Activated CD4-positive, alpha-beta T cell treated with anti-CD3 and anti-CD28 coated beads, Interleukin-2, Interleukin-6, amounts not matched to agents 100 ng/mL and 50 ng/mL, durations not matched to agents 16 hours and 8 hours (primary cell): ENCODE results near the gene CLRN1.

ENCODE experiments used
- DNase-seq: peaks from one replicate; pipeline ENCODE4 v3.0.0-alpha.2; 2020

CLRN1 gene

DNA sequence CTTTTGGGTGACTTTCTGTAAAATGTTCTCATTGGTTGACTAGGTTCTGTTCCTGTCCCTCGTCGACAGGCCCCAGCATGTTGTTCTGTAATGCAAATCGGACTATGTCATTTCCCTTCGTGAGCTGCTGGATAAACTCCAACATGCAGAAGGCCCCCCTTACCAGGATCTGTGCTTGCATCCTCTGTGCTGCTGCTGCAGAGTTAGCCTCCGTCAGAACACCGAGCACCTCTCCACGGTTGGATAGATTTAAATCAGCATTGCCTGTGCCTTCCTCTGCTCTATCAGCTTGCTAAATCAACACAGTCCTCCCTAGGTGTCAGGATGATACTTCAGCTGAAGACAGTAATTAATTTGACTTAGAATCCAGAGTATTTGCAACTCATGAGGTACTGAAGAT, 54.6 kb downstream of the CLRN1 start:
- no peak for DNase-seq

DNA sequence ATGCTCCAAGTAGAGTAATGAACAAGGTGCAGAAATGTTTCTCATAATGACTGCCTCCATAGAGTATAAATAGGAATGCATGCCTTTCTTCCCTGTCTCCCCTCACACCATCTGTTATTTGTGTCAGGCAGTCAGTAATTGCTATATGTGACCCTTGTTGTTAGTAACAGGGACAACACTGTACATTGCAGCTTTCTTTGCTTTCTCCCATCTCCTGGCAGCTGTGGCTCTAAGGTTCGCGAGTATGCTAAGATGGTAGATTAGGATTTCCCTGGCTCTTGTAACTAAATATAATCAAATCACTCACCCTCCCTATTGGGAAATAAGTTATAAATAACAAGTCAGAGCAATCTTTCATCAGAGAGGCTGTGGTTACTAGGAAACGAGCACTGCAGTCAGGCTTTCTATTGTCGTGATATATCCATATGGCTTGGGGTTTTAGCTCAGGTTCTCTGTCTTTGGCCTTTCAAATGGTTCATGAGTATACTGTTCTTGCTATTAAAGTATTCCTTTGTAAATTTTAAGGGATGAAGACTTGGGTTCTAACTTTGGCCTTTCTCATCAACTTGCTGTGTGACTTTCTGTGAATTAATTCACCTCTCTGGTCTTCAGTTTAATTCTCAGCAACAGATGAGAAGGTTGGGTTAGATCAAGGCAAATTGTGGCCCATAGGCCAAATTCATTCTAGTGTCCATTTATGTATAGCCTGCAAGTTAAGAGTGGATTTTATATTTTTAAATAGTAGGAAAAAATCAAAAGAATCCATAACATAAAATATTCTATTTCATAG, 59.2 kb downstream of the CLRN1 start:
- no peak for DNase-seq

DNA sequence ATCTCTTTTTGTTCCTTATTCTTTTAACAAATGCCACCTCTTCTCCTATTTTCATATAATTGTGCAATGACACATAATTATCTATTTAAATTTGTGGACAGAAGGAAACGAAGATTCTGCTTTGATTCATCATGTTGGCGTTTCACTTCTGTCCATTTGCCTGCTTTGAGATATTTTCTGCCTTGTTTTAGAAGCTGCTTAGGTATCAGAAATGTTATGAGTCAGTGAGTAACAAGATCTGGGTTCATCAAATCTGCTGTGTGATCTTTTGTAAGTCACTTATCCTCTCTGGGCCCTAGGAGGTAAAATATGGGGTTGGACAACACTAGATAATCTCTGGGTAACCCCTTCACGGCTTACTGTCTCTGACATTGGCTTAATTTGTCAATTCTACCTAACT, 60.0 kb downstream of the CLRN1 start:
- peak; percentile 23 for DNase-seq

DNA sequence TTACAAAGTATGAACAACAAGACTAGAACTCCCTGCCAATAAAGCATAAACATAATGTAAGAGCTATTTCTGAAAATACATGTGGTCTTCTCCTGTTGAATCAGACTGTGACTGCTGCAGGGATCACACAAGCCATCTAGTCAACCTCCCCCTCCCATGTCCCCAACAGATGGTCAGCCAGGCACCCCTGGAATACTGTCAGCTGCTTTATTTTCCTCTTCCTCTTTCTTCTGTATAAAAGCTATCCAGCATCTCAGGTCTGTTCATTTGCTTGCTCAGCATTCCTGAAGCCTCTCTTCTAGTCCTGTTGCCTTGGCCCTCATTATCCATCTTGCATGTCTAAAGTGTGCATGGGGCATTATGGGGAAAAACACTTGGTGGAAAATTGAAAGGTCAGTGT, 60.8 kb downstream of the CLRN1 start:
- no peak for DNase-seq

DNA sequence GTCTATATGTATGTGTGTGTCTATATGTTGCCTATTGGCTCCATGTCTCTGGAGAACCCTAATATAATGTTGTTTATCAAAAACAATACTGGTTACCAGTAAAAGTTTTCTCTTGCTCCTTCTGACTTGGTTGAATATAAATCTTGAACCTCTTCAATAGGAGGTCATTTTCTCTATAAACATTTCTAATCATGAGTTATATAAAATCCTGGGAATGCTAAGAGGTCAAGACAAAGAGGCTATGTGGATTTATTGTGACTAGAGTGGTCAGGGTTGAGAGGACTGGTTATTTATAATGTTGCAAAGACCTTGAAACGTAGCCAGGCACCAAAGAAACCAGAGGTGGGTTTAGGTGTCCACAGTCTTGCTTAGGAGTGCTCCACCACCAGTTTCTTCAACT, 66.1 kb downstream of the CLRN1 start:
- DNase-seq = no peak

DNA sequence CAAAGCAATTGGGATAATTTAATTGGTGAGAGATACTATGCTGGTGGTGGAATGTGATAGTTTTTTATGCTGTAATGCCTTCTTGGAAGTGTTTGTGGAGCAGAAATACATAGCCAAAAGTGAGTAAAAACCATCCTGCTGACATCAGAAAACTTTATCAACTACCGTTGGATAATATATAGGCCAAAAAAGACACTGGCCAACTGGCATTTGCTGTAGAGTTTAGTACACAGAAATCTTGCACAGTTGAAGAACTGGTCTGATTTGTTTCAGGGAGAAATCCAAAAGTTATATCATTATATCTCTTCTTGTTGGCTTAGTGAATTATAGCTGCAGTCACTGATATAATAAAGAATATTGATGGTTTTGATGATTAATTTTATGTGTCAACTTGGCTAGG, 66.8 kb downstream of the CLRN1 start:
- DNase-seq = no peak

DNA sequence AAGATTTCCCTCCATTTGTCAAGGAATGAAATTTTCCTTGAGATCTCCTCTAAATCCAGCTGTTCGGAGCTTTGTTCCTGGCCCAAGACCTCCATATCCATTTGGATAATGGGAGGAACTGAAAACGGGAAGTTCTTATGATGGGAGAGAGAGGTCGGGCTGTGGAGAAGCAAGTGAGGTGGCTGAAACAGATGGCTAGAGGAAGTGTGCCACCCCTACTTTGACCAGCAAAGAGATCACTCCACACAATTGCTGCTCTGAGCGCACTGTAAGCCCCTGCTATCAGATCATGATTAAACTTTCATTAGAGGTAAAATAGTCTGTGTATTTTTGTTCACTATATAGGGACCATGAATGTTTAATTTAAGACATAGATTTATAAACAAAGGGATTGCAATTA, 67.2 kb downstream of the CLRN1 start, which contains the start of gene MINDY4B:
Gene MINDY4B, minus strand, starts transcription at position 101 of the 400 bp plus-strand sequence. Its CDS starts 0 bp downstream, at position 101.
- no peak for DNase-seq

DNA sequence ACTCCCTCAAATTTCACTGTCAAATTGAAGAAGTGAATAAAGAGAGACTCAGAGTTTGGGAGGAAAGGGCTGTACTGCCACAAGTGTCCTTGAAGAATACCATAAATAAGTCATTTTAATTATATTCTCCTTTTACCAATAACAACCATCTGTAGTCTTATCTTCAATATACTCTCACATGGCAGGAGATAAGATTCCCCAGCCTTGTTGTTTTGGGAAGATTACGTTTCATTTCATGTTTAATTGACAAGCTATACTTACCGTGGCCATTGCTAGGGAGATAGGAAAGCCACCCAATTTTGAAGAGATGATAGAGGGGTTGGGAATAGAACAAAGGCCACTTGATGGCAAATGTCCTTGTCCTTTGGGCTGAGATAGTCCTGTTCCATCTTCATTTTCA, 69.5 kb downstream of the CLRN1 start:
- no peak for DNase-seq

DNA sequence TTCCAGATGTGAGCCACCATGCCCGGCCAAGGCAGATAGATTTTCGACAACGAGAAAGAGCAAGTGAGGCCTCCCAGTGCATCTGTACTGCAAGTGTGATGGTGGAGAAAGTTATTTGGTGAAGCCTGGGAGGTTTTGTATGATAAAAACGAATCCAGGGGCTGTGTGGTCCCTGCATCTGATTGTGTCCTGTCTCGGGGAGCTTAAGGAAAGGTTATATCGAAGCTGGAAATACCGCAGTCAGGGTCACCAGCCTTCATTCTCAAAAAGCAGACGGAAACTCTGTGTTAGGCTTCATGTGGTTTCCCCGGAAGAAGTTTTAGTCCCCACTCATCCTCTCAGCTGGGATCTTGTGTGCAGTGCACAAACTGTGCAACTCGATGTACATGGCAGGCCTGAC, 70.7 kb downstream of the CLRN1 start:
- no peak for DNase-seq

DNA sequence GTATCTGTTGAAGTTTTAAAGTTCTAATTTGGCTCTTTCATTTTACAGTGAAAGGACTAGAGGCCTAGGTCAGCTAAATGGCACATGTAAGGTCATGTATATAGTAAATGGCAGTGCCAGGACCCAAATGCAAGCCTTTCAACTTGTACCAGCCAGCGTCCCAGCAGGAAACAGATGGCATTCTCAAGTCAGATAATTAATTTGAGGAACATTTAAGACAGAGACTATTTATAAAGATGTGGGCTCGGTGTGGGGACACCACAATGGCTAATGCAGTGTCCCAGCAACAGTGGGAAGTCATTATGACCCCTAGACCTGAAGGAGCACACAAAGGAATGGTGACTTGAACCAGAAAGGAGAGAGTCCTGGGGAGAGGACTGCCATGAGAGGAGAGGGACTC, 73.4 kb downstream of the CLRN1 start:
- no peak for DNase-seq

DNA sequence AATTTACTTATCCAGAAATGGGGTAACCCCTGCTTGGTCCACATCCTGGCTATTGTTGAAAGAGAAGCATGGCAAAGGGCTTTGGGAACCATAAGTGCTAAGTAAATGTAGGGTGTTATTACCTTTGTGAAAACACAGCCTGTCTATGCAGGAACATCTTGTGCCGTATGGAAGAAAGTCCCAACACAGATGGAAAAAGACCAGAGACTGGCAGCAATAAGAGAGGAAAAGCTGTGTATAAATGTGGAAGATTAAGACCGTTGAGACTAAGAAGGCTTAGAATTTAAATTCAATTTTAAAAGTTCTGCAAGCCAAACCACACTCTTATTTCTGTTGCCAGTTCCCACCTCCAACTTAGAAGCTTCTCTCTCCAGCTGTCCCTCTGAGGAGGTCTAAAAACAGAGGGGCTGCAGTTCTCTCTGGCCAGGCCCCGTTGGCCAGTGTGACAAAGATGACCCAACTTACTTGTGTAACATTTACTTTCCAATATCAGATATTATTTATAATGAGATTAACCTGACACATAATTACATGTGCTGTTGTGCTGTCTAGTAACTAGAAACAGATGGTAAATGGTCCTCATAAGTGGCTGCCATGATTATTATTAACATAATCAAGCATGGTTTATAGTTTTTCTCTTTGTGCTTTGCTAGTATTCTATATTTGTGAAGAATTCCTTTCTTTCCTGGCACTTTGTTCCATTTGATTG, 74.3 kb downstream of the CLRN1 start:
- DNase-seq = no peak

DNA sequence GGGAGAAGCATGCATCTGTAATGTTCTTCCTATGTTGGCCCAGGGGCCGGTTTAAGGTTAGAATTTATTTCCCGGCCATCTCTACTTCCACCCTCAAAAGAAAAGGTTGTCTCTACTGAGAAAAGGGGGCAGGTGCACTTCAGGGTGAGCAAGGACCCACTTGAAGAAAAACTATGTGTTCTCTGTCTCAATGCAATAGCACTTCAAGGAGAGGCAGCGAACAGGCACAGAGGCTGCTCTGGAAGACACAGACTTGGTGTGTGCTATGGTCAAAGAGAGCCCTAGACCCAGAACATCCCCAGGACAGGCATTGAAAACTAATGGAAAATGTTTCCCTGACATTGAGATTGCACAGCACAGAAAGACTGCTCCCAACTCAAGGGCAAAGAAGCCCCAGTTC, 74.9 kb downstream of the CLRN1 start:
- no peak for DNase-seq

DNA sequence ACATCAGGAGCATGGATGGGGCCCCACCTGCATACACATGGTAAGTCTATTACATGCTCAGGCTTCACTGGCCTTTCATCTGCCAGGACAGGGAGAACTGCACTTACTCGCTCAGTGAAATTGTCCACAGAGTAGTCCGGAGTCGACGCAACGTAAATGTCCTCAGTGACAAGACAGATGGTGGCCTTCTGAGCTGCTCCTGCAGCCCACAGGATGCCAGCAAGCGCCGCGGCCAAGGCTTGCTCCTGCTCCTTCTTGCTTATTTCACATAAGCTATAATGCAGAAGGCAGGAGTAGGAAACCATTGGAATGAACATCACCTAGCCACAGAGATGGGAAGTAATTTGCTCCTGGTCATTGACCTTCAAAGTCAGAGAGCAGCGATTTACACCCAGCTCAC, 81.7 kb downstream of the CLRN1 start:
- no peak for DNase-seq

DNA sequence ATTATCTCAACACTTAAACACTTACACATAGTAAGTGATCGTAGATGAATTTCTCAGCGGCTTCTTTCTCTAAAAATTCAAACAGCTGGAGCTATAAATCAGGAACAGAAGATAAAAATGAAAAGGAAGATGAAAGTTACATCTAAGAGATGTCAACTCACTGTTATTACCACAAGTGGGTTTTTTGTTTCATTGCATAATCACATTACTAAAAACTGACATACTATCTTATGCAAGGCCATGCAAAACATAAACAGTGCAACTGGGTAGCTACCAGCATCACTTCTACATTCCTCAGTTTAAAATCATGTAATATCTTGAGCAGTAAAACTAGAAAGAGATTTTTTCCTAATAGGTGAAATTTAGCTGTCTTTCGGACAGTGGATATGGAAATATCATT, 82.2 kb downstream of the CLRN1 start:
- no peak for DNase-seq

DNA sequence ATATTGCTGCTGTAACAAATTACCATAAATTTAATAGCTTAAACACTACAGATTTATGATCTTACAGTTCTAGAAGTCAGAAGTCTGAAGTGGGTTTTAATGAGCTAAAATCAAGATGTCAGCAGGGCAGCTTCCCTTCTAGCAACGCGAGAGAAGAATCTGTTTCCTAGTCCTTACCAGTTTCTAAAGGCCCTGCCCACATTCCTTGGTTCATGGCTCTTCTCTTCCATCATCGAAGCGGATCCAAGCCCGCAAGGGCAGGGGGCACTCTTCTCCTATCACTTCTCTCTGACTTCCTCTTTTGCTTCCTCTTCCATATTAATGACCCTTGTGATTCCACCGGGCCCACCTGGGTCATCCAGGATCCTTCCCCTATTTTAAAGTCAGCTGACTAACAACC, 83.4 kb downstream of the CLRN1 start:
- DNase-seq = no peak

DNA sequence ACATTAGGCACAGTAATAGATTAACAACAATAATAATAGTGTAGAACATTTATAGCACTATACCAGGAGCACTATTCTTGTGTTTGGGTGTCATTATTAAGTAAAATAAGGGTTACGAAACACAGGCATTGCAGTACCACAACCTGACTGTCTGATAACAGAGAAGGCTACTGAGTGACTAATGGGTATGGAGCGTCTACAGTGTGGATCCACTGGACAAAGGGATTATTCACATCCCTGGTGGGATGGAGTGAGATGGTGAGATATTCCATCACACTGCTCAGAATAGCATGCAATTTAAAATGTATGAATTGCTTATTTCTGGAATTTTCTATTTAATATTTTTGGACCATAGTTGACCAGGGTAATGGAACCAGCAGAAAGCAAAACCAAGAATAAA, 85.5 kb downstream of the CLRN1 start:
- DNase-seq = no peak

DNA sequence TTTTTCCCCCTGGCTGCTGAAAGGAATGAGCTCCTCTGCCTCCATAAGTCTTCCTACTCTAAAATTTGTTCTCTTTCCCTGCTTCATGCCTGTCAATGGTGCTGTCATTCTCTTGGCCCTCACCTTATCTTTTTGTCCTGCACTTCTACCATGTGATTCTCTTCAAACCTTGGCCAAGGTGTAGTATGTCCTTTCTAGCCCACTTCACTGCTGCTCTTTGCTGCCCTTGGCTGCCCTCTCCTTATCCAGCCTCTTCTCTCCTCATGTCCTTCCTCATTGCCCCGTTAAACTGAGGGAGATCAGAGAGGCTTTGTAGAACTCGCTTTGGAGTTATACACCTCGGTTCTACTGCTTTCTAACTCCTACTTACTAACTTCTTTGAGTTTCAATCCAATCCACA, 87.0 kb downstream of the CLRN1 start:
- DNase-seq = no peak

DNA sequence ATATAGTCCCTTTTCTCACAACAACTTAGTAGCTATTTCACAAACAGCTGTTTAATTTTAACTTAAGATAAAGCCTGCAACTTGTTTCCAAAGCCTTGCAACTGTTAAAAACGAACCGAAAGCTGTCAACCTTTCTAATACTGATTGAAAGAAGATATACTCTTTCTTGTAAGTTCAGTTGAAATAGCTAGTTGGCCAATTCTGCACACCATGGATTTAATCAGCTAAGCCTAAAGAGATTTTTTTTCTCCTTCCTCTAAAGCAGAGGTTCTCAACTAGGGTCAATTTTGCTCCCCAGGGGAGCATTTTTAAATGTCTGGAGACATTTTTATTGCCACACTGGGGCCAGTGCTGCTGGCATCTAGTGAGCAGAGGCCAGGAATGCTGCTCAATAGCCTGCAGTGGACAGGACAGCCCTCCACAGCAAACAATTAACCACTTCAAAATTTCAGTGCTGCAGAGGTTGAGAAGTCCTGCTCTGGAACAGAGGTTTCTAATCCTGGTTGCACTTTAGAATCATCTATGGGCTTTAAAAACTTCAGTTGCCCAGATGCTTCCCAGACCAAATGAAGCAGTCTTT, 93.4 kb downstream of the CLRN1 start:
- no peak for DNase-seq

DNA sequence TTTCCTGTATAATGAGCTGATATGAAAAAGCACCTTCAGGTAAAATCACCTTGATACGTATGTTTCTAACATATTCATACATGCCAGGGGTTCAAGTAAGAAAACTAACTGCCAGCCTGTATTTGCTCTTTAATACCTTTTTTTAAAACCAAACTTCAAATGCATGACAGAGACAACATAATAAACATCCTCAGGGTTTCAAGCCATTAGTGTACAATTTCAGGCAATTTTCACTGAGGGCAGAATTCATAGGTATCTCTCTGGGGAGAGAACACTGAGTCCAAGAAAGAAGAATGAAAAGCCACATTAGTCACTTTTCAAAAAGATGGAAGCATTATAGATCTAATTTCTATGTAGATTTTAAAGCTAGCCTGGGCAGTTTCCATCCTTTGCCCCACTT, 94.2 kb downstream of the CLRN1 start:
- no peak for DNase-seq

DNA sequence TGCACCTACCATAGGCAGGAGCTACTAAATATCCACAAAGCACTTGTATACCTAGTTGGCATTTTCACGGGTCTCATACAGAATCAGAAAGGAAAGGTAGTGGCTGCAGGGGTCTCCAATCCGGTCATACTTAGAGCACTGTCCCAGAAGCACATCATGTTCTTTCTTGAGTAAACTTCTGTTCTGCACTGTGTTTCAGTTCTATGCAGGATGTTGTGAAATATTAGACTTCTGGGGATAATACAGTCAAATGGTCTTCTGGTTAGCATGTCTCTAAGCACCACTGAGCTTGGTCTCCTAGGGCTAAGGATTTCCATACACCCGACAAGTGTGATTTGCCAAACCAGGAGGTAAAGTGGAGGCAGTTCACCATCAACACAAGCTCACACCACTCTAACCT, 95.2 kb downstream of the CLRN1 start:
- no peak for DNase-seq

DNA sequence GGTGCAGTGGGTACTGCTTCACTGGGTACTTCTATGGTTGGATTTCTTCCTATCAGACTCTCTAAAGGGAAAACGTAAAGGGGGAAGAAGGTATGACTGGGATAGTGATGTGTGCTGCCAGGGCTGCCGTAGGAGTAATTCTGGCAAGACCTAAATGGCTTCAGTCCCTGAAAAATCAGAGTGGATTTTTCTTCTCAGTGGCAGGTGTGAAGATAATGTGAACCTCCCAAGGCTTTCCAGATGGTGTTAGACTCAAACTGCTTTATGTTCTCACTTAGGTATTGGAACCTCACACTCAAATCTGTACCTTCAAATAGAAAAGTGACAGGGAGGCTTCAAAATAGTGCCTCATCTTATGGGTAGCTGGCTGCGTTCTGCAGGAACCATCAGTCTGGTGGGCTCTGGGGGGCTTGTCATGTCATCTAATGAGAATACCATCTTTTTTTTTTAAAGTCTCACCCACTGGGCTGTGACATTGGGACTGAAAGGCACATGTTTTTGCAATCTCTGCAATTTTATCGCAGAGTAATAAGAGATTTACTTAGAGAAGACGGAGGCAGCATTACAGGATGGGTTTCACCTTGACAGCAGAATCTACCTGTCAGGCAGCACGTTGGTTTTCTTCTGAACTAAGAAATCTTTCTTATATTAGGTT, 95.8 kb downstream of the CLRN1 start:
- no peak for DNase-seq
